Smooth muscle cell (in vitro differentiated cells): ENCODE measurements around the gene MDM4. TPM values are rescaled to one million over a fixed set of nuclear protein-coding genes. Genes with fewer than 3 reads are reported as not detected.

Experiments used
- DNase-seq: peaks from one replicate; lab custom pipeline; 2025; ENCODE audit not compliant: unreplicated experiment; lab: John Stamatoyannopoulos, UW
- H2AFZ ChIP-seq: fragments of 200-600 bp; sonication (generic); 2 replicates; pipeline ENCODE4 v1.6.0; 2016; ENCODE audit warnings: antibody characterized with exemption, low read depth, mild to moderate bottlenecking
- H3F3A ChIP-seq: fragments of 200-600 bp; sonication (generic); 2 replicates; pipeline ENCODE4 v1.6.0; 2017; ENCODE audit warnings: antibody characterized with exemption, low read depth
- H3K27ac ChIP-seq: fragments of 200-600 bp; sonication (generic); 2 replicates; pipeline ENCODE4 v1.5.1; 2016; ENCODE audit warnings: low read depth, mild to moderate bottlenecking
- H3K27me3 ChIP-seq: fragments of 200-600 bp; sonication (generic); 2 replicates; pipeline ENCODE4 v1.6.1; 2016; ENCODE audit warnings: low read depth, mild to moderate bottlenecking
- H3K36me3 ChIP-seq: fragments of 200-600 bp; sonication (generic); 2 replicates; pipeline ENCODE4 v1.5.1; 2016; ENCODE audit warnings: low read depth
- H3K4me1 ChIP-seq: fragments of 200-600 bp; sonication (generic); 2 replicates; pipeline ENCODE4 v1.5.1; 2016; ENCODE audit warnings: low read depth
- H3K4me2 ChIP-seq: fragments of 200-600 bp; sonication (generic); 2 replicates; pipeline ENCODE4 v1.6.0; 2016; ENCODE audit warnings: mild to moderate bottlenecking
- H3K4me3 ChIP-seq: fragments of 200-600 bp; sonication (generic); 2 replicates; pipeline ENCODE4 v1.5.1; 2016; ENCODE audit warnings: mild to moderate bottlenecking
- H3K79me2 ChIP-seq: fragments of 200-600 bp; sonication (generic); 2 replicates; pipeline ENCODE4 v1.6.0; 2016; ENCODE audit warnings: low read depth, mild to moderate bottlenecking
- H3K9ac ChIP-seq: fragments of 200-600 bp; sonication (generic); 2 replicates; pipeline ENCODE4 v1.6.0; 2016; ENCODE audit warnings: low read depth
- H3K9me3 ChIP-seq: fragments of 200-600 bp; sonication (generic); replicated peaks from 2 replicates; pipeline ENCODE4 v1.5.1; 2016; ENCODE audit warnings: low read depth
- H4K20me1 ChIP-seq: fragments of 200-600 bp; sonication (generic); 2 replicates; pipeline ENCODE4 v1.6.0; 2016; ENCODE audit warnings: low read depth
- WGBS: methylation state at CpG from one replicate; pipeline ENCODE4 v1.1.7; 2016; ENCODE audit warnings: low lambda C conversion rate; 5-methylcytosine and 5-hydroxymethylcytosine counted together
- polyA plus RNA-seq: library from polyadenylated mRNA; unstranded; fragments of >200 nt; fragmentation: Nextera tagmentation; extraction: Ambion mirVana; gene quantifications from 2 replicates; pipeline ENCODE4 v1.2.1, GENCODE V29; 2016
- total RNA-seq: library from RNA; depleted of rRNA; stranded (reverse); fragments of >200 nt; gene quantifications from 2 replicates; pipeline ENCODE4 v1.2.3, GENCODE V29; 2014
- TF ChIP-seq, protein P1 (sequence below): fragments of 200-600 bp; sonication (generic); IDR thresholded peaks from 2 replicates; pipeline ENCODE4 v1.5.1; 2017; ENCODE audit warnings: borderline replicate concordance, mild to moderate bottlenecking, antibody characterized with exemption; ENCODE audit not compliant: insufficient read depth, poor library complexity, severe bottlenecking

MDM4 gene
- total and polyA plus RNA-seq, 2 experiments from 2014 or later, result 10.8 to 31.7 TPM

GRCh38 chr1:204503122-204503912 is 12.9 kb upstream of the MDM4 start:
- WGBS, result 31% methylated on average over 7 of the region's 7 CpGs
- H3K9me3 ChIP-seq, result no peaks in the 10 kb centered on the region
- TF ChIP-seq, protein P1, sequence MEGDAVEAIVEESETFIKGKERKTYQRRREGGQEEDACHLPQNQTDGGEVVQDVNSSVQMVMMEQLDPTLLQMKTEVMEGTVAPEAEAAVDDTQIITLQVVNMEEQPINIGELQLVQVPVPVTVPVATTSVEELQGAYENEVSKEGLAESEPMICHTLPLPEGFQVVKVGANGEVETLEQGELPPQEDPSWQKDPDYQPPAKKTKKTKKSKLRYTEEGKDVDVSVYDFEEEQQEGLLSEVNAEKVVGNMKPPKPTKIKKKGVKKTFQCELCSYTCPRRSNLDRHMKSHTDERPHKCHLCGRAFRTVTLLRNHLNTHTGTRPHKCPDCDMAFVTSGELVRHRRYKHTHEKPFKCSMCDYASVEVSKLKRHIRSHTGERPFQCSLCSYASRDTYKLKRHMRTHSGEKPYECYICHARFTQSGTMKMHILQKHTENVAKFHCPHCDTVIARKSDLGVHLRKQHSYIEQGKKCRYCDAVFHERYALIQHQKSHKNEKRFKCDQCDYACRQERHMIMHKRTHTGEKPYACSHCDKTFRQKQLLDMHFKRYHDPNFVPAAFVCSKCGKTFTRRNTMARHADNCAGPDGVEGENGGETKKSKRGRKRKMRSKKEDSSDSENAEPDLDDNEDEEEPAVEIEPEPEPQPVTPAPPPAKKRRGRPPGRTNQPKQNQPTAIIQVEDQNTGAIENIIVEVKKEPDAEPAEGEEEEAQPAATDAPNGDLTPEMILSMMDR, result peak; percentile 74

GRCh38 chr1:204503913-204504519 is 12.2 kb upstream of the MDM4 start:
- H3K79me2 ChIP-seq, result no peaks in the 10 kb centered on the region
- 94% methylated on average over 4 of the region's 4 CpGs for WGBS
- H3K4me1 ChIP-seq, result no peaks in the 10 kb centered on the region
- H2AFZ ChIP-seq, result no peak overlapping the region
- no peak overlapping the region for H3K9ac ChIP-seq
- H3K4me3 ChIP-seq, result no peak overlapping the region
- TF ChIP-seq, protein P1, result no peak
- no peak overlapping the region for H3K27ac ChIP-seq
- no peaks in the 10 kb centered on the region for H3K9me3 ChIP-seq
- peaks cover 4% of the 10 kb centered on the region for H3F3A ChIP-seq
- no peaks in the 10 kb centered on the region for H3K27me3 ChIP-seq
- H3K36me3 ChIP-seq, result no peaks in the 10 kb centered on the region
- H4K20me1 ChIP-seq, result no peaks in the 10 kb centered on the region
- H3K4me2 ChIP-seq, result no peak overlapping the region
- DNase-seq, result no peak

More at GRCh38 chr1:204503122-204503912, 12.9 kb upstream of the MDM4 start:
- Histone ChIP-seq H3K4me2 (no peak overlapping the region), H3K9ac (no peak overlapping the region), H4K20me1 (no peaks in the 10 kb centered on the region), H3K4me1 (no peaks in the 10 kb centered on the region), H3F3A (peaks cover 4% of the 10 kb centered on the region), H2AFZ (no peak overlapping the region), H3K36me3 (no peaks in the 10 kb centered on the region), H3K27ac (no peak overlapping the region), H3K4me3 (no peak overlapping the region), H3K79me2 (no peaks in the 10 kb centered on the region), H3K27me3 (no peaks in the 10 kb centered on the region)
- DNase-seq, result no peak

DNA sequence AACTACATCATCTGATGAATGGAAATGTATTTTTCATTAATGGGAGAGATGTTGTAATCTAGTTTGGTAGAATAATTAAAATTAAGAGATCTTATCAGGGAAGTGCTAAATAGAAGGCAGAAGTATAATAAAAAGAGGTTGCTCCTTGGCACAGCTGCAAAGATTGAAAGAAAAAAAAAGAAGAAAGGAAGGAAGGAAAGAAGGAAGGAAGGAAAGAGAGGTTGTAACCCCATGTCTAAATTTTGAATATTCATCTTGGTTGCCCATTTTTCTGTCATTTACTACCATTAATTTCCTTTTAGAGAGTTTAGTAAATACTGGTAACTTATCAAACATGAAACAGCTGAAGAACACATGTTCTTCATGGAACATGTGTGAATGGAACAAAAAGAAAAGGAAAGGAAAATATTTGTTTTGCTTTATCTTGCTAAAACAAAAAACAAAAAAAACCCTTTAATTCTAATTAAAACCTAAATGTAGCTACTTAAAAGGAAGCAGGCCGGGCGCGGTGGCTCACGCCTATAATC is 10.5 kb upstream of the MDM4 start:
- H3K4me1 ChIP-seq, result no peaks in the 10 kb centered on the region
- H3K27ac ChIP-seq, result peak overlapping the region; percentile 38
- no peaks in the 10 kb centered on the region for H4K20me1 ChIP-seq
- WGBS, result 1% methylated on average over 4 of the region's 4 CpGs
- H3K79me2 ChIP-seq, result no peaks in the 10 kb centered on the region
- TF ChIP-seq, protein P1, result no peak
- peaks cover 4% of the 10 kb centered on the region for H3F3A ChIP-seq
- no peaks in the 10 kb centered on the region for H3K27me3 ChIP-seq
- peak overlapping the region; percentile 60 for H2AFZ ChIP-seq
- H3K4me2 ChIP-seq, result peak overlapping the region; percentile 80
- no peaks in the 10 kb centered on the region for H3K9me3 ChIP-seq
- H3K36me3 ChIP-seq, result no peaks in the 10 kb centered on the region
- H3K9ac ChIP-seq, result no peak overlapping the region
- no peak for DNase-seq
- peak overlapping the region; percentile 71 for H3K4me3 ChIP-seq
